HG03442 (cell line): ENCODE measurements around the gene FBXO9.
A peak's percentile ranks its signal among the peaks of the same experiment; 100 is the strongest.

Experiments used
- ATAC-seq: cut with Tn5 transposase; IDR thresholded peaks from one replicate; pipeline ENCODE4 v1.9.1; 2021; ENCODE audit warnings: mild to moderate bottlenecking, moderate library complexity; ENCODE audit not compliant: unreplicated experiment

Gene FBXO9

DNA sequence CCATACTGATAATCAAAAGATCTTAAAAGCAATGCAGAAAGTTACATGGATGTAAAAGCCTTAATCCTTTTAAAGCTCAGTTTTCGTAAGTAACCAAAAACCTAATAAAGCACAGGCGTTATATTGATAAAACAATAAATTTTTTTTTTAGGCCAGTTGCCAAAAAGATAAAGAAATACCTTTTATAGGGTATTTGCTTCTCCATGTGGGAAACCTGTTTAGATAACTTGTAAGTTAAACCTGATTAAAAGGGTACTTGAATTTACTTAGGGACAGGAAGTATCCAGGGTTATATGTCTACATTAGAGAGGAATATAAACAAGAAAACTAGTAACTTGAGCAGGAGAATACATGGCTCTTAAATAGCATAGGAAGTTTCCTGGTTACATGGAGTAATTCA lies 21.1 kb downstream of the FBXO9 start:
- ATAC-seq, result no peak

DNA sequence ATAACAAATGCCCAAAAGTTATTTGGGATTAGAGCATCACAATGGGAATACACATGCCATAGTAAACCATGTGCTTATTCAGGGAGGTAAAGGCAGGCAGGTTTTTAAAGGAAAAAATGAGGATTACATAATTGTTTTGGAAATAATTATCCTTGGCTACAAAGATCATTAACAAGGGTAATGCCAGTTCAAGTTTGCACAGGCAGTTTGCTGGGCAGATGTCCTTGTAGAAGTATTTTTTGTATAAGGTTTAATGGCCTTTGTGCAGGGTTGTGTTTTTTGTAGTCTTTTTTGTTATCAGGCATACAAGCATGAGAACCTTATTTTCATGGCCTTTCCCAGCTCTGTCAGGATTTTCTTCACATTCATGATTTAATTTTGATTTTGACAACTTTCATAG lies 24.7 kb downstream of the FBXO9 start:
- no peak for ATAC-seq

DNA sequence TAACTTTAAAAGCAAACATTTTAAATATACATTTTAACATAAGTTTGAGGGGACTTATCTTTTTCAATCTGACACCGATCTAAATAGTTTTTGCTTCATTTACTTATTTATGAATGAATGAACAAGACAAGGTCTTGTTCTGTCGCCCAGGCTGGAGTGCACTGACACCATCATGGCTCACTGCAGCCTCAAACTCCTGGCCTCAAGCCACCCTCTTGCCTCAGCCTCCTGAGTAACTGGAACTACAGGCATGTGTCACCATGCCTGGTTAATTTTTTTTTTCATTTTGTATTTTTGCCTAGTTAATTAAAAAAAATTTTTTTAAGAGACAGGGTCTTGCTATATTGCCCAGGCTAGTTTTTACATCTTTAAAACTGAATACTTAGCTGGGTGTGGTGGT lies 25.4 kb downstream of the FBXO9 start:
- no peak for ATAC-seq

- no peak for ATAC-seq
Observed at GRCh38 chr6:53095270-53095669, 30.1 kb downstream of the FBXO9 start.

DNA sequence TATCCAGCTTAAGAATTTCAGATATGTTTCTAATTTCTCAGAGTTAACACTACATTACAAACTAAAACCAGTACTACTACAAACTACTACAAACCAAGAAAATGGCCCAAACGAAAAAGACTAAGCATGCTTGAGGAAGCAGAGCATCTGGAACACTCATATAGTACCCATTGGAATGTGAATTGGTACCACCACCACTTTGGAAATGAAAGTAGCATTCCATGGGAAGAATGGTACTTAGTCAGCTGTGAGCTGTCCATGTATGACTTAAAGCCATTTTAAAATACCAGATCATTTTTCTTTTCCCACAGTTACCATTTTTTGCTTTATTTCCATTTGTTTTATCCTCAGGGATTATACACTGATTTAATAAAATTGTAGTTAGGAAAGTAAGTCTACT lies 30.5 kb downstream of the FBXO9 start:
- ATAC-seq, result no peak

- no peak for ATAC-seq
Observed at GRCh38 chr6:53100561-53100960, 35.4 kb downstream of the FBXO9 start.

DNA sequence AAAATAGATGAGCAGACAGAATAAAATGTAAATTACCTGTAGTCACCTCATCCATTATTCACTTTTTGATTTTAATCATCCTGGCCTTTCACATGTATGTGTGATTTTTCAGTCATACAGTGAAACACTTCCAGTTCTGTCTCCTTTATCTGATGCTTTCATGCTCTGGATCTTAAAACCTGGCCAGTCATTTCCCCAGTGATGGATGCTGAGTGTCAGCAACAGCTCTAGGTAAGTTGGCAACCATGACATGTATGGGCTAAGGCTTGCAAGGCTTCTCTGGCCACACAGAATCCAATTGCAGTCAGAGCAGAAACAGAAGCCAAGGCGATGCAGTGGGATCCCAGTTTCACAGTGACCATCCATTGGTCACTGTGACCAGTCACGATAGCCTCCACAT lies 35.8 kb downstream of the FBXO9 start:
- no peak for ATAC-seq

DNA sequence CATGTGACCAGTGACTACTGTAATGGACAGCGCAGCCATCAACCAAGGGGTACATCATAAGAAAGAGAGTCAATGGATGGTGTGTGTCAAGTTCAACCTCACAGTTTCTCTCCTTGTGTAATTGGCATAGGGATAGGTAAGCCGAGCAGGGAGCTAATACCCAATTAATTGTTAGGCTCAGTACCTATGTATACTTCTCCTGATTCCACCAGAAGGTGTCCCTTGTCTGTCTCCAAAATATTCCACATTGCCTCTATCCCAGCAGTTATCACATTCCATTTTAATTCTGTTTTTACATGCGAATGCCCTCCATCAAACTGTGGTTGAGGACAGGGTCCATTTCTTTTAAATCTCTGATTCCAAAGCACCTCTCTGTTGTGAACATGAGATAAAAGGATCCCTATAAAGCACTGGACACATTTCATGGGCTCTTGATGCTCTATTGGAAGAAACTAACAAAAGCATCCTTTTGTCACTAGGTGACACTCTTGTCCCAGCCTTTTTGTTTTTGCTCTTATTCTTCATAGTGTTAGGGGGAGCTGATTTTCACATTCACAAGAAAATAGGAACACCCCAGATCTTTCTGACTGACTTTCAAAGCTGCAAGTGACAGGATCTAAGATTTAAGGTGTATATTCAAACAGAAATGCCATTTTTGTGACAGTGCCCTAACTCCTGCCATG lies 38.9 kb downstream of the FBXO9 start:
- no peak for ATAC-seq

DNA sequence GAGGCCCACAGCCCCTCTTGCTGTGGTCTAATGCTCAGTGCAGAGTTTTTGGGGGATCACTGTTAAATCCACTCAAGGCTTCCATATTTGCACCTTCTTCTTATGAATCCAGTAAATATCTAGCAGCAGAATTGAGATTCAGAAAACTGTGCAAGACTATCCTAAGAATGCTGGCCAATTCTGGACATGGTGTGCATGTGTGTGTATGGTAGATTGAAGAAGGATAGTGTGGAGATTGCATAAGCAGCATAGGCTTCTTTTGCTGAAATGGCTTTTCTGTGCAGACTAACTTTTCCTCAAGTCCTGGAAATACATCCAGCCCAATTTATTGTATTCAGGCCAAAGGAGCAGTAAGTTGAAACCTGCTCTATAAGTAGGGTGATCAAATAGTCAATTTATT lies 39.7 kb downstream of the FBXO9 start:
- ATAC-seq, result no peak

- no peak for ATAC-seq
Observed at GRCh38 chr6:53107091-53107490, 41.9 kb downstream of the FBXO9 start.

- peak; percentile 82 for ATAC-seq
Observed at GRCh38 chr6:53109612-53110011, 44.4 kb downstream of the FBXO9 start.

- ATAC-seq, result no peak
Observed at GRCh38 chr6:53111865-53112264, 46.7 kb downstream of the FBXO9 start.

- ATAC-seq, result no peak
Observed at GRCh38 chr6:53112404-53112803, 47.2 kb downstream of the FBXO9 start.

- no peak for ATAC-seq
Observed at GRCh38 chr6:53112871-53113270, 47.7 kb downstream of the FBXO9 start.

DNA sequence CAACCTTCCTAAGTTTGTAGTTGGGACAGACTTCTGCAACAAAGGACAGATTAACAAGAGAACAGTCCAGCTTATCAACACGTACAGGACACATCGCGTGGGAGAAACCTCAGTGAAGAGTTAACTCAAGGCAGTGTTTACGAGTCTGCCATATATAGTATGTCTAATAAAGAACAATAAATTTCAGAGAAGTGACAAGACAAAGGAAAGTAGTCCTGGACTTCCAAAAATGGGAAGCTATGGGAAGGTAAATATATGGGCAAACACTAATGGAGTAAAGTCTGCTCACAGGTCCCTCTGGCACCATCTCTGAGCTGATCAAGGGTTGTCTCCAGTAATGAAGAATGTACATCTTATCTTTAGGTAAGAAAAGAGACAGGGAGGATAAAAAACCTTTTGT lies 48.5 kb downstream of the FBXO9 start:
- no peak for ATAC-seq

- ATAC-seq, result no peak
Observed at GRCh38 chr6:53115113-53115512, 49.9 kb downstream of the FBXO9 start.

DNA sequence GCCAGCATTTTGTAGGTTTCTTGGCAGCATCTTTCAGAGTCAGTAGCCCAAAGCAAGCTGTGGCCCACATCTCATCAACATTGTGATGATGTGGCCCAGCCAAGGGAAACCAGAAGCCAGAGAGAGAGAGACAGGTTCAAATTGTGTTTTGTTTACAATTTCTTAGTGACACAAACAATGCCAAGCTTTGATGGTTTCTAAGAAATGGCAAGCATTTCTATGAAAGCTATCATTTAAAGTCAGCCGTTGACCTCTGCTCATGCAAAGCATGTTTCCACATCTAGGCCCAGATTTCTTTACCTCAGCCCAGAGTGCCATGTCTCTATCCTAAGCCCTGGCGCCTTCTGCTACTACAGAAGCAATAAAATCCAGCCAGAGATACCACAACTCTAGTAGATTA lies 50.5 kb downstream of the FBXO9 start:
- ATAC-seq, result no peak

DNA sequence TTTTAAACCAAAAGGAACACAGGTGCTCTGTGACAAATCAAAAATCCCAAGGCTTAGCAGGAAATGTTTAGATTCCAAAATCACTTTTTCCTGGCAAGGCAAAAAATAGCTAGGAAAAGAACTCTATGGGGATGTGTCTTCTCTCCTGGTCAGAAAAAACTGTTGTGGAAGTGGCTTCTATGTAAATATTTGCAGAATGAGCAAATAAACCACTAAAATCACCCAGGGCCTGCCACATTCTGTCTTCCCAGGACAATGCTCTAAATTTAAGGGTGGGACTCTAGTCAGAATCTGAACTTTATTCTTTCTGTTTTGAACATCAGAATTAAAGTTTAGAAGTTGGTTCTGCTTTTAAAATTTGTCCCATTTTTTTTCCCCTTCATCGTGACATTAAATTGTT lies 54.1 kb downstream of the FBXO9 start:
- no peak for ATAC-seq

GRCh38 chr6:53119772-53120409 lies 54.7 kb downstream of the FBXO9 start:
- no peak for ATAC-seq

DNA sequence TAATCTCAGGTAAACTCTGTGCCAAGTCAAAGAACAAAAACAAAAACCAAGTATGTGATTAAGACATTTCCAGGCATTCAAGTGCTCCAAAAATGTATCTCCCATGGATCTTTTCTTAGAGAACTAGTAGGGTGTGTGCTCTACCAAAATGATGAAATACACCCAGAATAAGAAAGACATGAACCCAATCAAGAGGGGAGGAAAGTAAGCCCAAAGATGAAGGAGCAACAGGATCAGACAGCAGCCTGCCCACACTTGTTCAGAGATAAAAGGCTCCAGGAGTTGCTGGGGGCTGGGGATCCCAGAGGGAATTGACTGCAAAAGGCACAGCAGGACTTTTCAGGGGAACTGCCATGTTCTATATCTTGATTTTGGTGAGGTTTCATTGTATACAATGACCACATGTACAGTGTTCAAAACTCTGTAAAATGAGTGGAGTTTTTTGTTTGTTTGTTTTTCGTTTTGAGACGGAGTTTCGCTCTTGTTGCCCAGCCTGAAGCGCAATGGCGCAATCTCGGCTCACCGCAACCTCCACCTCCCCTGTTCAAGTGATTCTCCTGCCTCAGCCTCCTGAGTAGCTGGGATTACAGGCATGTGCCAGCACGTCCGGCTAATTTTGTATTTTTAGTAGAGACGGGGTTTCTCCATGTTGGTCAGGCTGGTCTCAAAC lies 59.1 kb downstream of the FBXO9 start:
- ATAC-seq, result no peak

DNA sequence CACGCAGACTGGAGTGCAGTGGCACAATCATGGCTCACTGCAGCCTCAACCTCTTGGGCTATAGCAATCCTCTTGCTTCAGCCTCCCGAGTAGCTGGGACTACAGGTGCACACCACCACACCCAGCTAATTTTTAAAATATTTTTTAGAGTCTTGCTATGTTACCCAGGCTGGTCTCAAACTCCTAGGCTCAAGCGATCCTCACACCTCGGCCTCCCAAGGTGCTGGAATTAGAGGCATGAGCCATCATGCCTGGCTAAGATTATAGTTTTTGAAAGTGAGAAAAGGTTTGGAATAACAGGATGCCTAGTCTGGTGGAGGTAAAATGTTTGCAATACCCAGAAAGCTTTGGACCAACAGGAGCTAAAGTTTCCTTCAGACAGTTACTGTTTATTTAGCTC lies 60.1 kb downstream of the FBXO9 start:
- no peak for ATAC-seq

DNA sequence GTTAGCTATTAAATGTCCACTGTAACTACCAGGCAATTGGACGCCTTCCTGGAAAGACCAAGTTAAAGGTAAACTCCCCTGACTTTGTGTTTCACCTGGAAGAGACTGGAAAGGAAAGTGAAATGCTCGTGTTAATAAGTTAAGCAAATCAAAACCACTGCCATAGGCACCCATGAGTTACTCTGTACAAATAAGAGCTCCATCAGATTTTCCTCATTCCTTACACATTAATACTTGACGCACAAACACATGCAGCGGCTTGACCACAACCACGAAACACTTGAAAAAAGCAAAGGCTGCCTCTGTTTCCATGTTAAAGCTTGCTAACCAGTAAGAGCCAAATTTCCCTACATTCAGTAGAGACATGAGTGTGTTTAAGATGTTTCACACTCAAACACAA lies 63.6 kb downstream of the FBXO9 start:
- no peak for ATAC-seq
